DOHH2 (cell line): ENCODE results near the gene C16orf92.

Experiments
- H3F3A ChIP-seq: fragments of 200-600 bp; sonication (generic), shearing (Covaris generic); 2 replicates; pipeline ENCODE4 v1.6.0; 2016; ENCODE audit warnings: antibody characterized with exemption, mild to moderate bottlenecking; ENCODE audit not compliant: control insufficient read depth, insufficient read depth
- H3K27ac ChIP-seq: fragments of 200-600 bp; sonication (generic); 2 replicates; pipeline ENCODE4 v1.5.1; 2014; ENCODE audit warnings: low read depth, mild to moderate bottlenecking, low read length, moderate library complexity
- H3K27me3 ChIP-seq: fragments of 200-600 bp; sonication (generic); 2 replicates; pipeline ENCODE4 v1.6.1; 2014; ENCODE audit warnings: mild to moderate bottlenecking, low read length, mixed read lengths; ENCODE audit not compliant: control insufficient read depth
- H3K36me3 ChIP-seq: fragments of 200-600 bp; sonication (generic); 2 replicates; pipeline ENCODE4 v1.6.1; 2014; ENCODE audit warnings: mild to moderate bottlenecking, low read length, moderate library complexity, mixed read lengths; ENCODE audit not compliant: control insufficient read depth
- H3K4me1 ChIP-seq: fragments of 200-600 bp; sonication (generic); 2 replicates; pipeline ENCODE4 v1.6.1; 2014; ENCODE audit warnings: mild to moderate bottlenecking, low read length, mixed read lengths; ENCODE audit not compliant: control insufficient read depth
- H3K4me2 ChIP-seq: fragments of 200-600 bp; sonication (generic); 2 replicates; pipeline ENCODE4 v1.6.0; 2014; ENCODE audit warnings: mild to moderate bottlenecking, low read length, moderate library complexity
- H3K4me3 ChIP-seq: fragments of 200-600 bp; sonication (generic); 2 replicates; pipeline ENCODE4 v1.5.1; 2014; ENCODE audit warnings: mild to moderate bottlenecking, low read length, mixed read lengths
- H3K79me2 ChIP-seq: fragments of 200-600 bp; sonication (generic); 2 replicates; pipeline ENCODE4 v1.6.1; 2014; ENCODE audit warnings: mild to moderate bottlenecking, low read length, mixed read lengths; ENCODE audit not compliant: control insufficient read depth
- H3K9me2 ChIP-seq: fragments of 200-600 bp; sonication (generic); replicated peaks from 2 replicates; pipeline ENCODE4 v1.6.1; 2014; ENCODE audit warnings: mild to moderate bottlenecking, low read length, mixed read lengths; ENCODE audit not compliant: control insufficient read depth
- H3K9me3 ChIP-seq: fragments of 200-600 bp; sonication (generic); 2 replicates; pipeline ENCODE4 v1.6.1; 2014; ENCODE audit warnings: antibody characterized with exemption, low read length, mixed read lengths; ENCODE audit not compliant: control insufficient read depth, insufficient read depth
- H4K20me1 ChIP-seq: fragments of 200-600 bp; sonication (generic); 2 replicates; pipeline ENCODE4 v1.6.0; 2014; ENCODE audit warnings: low read depth, mild to moderate bottlenecking, antibody characterized with exemption, low read length, moderate library complexity; ENCODE audit not compliant: control insufficient read depth, insufficient read depth
- EZH2phosphoT487 ChIP-seq: fragments of 200-600 bp; sonication (generic); IDR thresholded peaks from 2 replicates; pipeline ENCODE4 v1.6.1; 2017; ENCODE audit warnings: borderline replicate concordance, mild to moderate bottlenecking, antibody characterized with exemption, low read length, moderate library complexity, mixed read lengths
- TF ChIP-seq, protein P1 (sequence below): fragments of 200-600 bp; sonication (generic); IDR thresholded peaks from one replicate; pipeline ENCODE4 v1.5.1; 2014; ENCODE audit warnings: antibody characterized with exemption, mild to moderate bottlenecking, low read depth, low read length; ENCODE audit not compliant: poor library complexity, severe bottlenecking

The C16orf92 gene

DNA sequence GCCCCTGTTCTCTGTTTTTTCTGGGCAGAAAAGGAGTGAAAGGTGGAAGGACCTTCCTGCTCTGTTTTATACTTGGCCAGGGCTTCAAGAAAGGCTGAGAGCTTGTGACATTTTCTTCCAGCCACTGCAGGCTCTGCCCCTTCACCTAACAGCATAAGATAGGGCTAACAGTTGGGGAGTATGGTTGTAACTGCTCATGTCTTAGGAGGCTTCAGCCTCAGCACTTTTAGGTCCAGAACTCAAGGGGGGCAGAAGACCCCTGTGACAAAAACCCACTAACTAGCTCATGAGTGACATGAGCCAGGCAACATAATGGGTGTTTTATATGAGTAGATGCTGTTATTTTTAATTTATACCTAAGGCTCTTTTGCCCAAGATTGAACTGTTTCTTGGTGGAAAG is 47.5 kb downstream of the C16orf92 start:
- Histone ChIP-seq H3K9me3 (no peaks in the 10 kb centered on the region), H3K27me3 (no peaks in the 10 kb centered on the region), H3K4me1 (peaks cover 35% of the 10 kb centered on the region), H3K9me2 (no peaks in the 10 kb centered on the region), H4K20me1 (peaks cover 24% of the 10 kb centered on the region), H3K4me3 (no peak overlapping the region), H3K79me2 (peaks cover 46% of the 10 kb centered on the region), H3K4me2 (no peak overlapping the region), H3K36me3 (peaks cover 71% of the 10 kb centered on the region), H3K27ac (no peak overlapping the region), H3F3A (peaks cover 77% of the 10 kb centered on the region)
- TF ChIP-seq, protein P1, sequence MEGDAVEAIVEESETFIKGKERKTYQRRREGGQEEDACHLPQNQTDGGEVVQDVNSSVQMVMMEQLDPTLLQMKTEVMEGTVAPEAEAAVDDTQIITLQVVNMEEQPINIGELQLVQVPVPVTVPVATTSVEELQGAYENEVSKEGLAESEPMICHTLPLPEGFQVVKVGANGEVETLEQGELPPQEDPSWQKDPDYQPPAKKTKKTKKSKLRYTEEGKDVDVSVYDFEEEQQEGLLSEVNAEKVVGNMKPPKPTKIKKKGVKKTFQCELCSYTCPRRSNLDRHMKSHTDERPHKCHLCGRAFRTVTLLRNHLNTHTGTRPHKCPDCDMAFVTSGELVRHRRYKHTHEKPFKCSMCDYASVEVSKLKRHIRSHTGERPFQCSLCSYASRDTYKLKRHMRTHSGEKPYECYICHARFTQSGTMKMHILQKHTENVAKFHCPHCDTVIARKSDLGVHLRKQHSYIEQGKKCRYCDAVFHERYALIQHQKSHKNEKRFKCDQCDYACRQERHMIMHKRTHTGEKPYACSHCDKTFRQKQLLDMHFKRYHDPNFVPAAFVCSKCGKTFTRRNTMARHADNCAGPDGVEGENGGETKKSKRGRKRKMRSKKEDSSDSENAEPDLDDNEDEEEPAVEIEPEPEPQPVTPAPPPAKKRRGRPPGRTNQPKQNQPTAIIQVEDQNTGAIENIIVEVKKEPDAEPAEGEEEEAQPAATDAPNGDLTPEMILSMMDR: no peak
- no peak for TF ChIP-seq EZH2phosphoT487
